NT2/D1 (cell line): ENCODE results near the gene FAM222B.

Source experiments
- YY1 ChIP-seq: IDR thresholded peaks from 2 replicates; pipeline ENCODE4 v1.6.1; 2011; ENCODE audit not compliant: insufficient read length, insufficient read depth
- ZNF274 ChIP-seq: IDR thresholded peaks from 2 replicates; pipeline ENCODE4 v1.6.1; 2011; ENCODE audit warnings: mild to moderate bottlenecking, low read depth, low read length

DNA sequence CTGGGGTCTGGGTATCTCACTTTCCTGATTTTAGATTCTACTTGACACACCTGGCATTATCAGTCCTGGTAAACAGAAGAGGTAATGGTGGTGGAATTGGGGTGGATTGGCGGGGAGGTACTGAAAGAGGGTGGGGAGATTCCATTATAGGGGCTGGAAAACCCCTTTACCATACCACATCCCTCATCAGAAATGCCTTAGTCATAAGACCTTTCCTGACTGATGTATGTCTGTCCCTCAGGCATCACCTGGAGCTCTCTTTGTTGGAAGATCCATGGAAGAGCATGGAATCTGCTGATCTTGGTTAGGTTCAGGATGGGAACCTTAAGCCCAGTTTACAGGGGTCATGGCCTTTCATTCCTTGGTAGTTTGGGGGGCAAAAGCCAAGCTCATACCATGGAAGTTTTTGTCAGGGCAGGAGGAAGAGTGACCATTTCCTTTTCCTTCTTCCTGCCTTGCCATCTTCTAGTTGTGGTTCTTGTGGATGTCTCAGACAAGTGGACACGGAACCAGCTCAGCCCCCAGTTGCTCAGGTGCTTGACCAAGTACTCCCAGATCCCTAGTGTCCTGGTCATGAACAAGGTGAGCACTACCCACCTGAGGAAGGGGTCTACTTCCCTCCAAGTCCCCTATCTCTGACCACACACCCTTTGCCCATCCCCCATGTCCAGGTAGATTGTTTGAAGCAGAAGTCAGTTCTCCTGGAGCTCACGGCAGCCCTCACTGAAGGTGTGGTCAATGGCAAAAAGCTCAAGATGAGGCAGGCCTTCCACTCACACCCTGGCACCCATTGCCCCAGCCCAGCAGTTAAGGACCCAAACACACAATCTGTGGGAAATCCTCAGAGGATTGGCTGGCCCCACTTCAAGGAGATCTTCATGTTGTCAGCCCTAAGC lies 15.6 kb upstream of the FAM222B start:
- no peak for TF ChIP-seq YY1
- TF ChIP-seq ZNF274: no peak
